ENCODE data around the gene CHMP3. TPM values are rescaled to one million over a fixed set of nuclear protein-coding genes. Genes with fewer than 3 reads are reported as not detected.

The CHMP3 gene
- total RNA-seq, 4 donors from 2014 or later = 64.0 to 99.1 (median 71.5) TPM

GRCh38 chr2:86454238-86454637, 109.0 kb downstream of the CHMP3 start:
- Histone ChIP-seq H3K36me3 (peaks cover 2 to 84% of the 10 kb centered on the region in 2 donors), H3K27ac (no peak overlapping the region), H3K4me3 (no peak overlapping the region), H3K9me3 (no peaks in the 10 kb centered on the region), H3K4me1 (peaks cover 4 to 14% of the 10 kb centered on the region in 2 donors), H3K27me3 (no peaks in the 10 kb centered on the region)
- ATAC-seq (no peak), DNase-seq (no peak)
- intact Hi-C loops (cut with DNase I; ENCODE audit: low total_unique reads) (no loop called here), in situ Hi-C loops (cut with MboI; ENCODE audit: low sequenced_read_pairs in 4 of 4) (no loop called here)
- TF ChIP-seq POLR2A (IDR thresholded peaks at IDR 0.05) (no peak), CTCF (IDR thresholded peaks at IDR 0.05 in 4 of 5, conservative IDR thresholded peaks at IDR 0.05 in 1 of 5) (no peak)

GRCh38 chr2:86453836-86454235, 109.4 kb downstream of the CHMP3 start:
- H3K4me3 ChIP-seq = no peak overlapping the region
- peaks cover 2 to 80% of the 10 kb centered on the region in 2 donors for H3K36me3 ChIP-seq
- H3K27ac ChIP-seq = no peak overlapping the region
- no peak for DNase-seq
- intact Hi-C loops (cut with DNase I; ENCODE audit: low total_unique reads) = no loop called here
- no peak for ATAC-seq
- no peaks in the 10 kb centered on the region for H3K27me3 ChIP-seq
- no peaks in the 10 kb centered on the region for H3K9me3 ChIP-seq
- in situ Hi-C loops (cut with MboI; ENCODE audit: low sequenced_read_pairs in 4 of 4) = no loop called here
- peaks cover 8 to 18% of the 10 kb centered on the region in 2 donors for H3K4me1 ChIP-seq
- TF ChIP-seq POLR2A (IDR thresholded peaks at IDR 0.05) (no peak), CTCF (IDR thresholded peaks at IDR 0.05 in 4 of 5, conservative IDR thresholded peaks at IDR 0.05 in 1 of 5) (no peak)

Other genes with a start within 250 kb of the CHMP3 start
- gene REEP1, start 225.8 kb downstream of the CHMP3 start, total RNA-seq = 10 to 100 TPM in 1 of 4 donors, 1 to 10 TPM in 3; 4.2 to 16.0 (median 6.3) TPM
- gene KDM3A, start 122.1 kb downstream of the CHMP3 start, total RNA-seq = 10 to 100 TPM; 20.7 to 36.8 (median 26.1) TPM
- gene RNF103, start 60.4 kb upstream of the CHMP3 start, total RNA-seq = 10 to 100 TPM; 21.8 to 31.1 (median 23.8) TPM
- 100 to 1,000 TPM in 3 of 4 donors, 10 to 100 TPM in 1; 88.9 to 113 (median 102) TPM for gene RMND5A, start 156.8 kb upstream of the CHMP3 start, total RNA-seq
- under 1 TPM in 3 of 4 donors, not detected in 1; 0.16 to 0.32 (median 0.31) TPM for gene CD8A, start 227.5 kb upstream of the CHMP3 start, total RNA-seq

All from gastrocnemius medialis (tissue), 4 donors.